GM18861 (cell line): ENCODE data around the gene HOXD8.

ENCODE experiments used
- ATAC-seq: cut with Tn5 transposase; IDR thresholded peaks from one replicate; pipeline ENCODE4 v1.9.1; 2021; ENCODE audit not compliant: unreplicated experiment

HOXD8 gene

GRCh38 chr2:176114930-176115625 is 14.4 kb upstream of the HOXD8 start:
- ATAC-seq = no peak

GRCh38 chr2:176115883-176116813 is 13.4 kb upstream of the HOXD8 start, which contains the start of gene HOXD10:
Gene HOXD10 (plus strand): TSS chr2:176116778. CDS start chr2:176116834, 56 bp downstream.
- ATAC-seq = no peak

- ATAC-seq = no peak
Observed at GRCh38 chr2:176117162-176117822, 12.2 kb upstream of the HOXD8 start.

- ATAC-seq = no peak
Observed at GRCh38 chr2:176117823-176118371, 11.6 kb upstream of the HOXD8 start.

GRCh38 chr2:176118601-176119339 is 10.7 kb upstream of the HOXD8 start:
- no peak for ATAC-seq

- ATAC-seq = no peak
Observed at GRCh38 chr2:176120364-176121189, 8.9 kb upstream of the HOXD8 start.

GRCh38 chr2:176121190-176122051 is 8.1 kb upstream of the HOXD8 start:
- ATAC-seq = no peak

GRCh38 chr2:176122052-176122682 is 7.3 kb upstream of the HOXD8 start:
- no peak for ATAC-seq

- no peak for ATAC-seq
Observed at GRCh38 chr2:176122683-176123410, 6.7 kb upstream of the HOXD8 start, which contains the start of gene HOXD9. Gene HOXD9 (plus strand): TSS chr2:176122719. CDS start chr2:176122769, 50 bp downstream.

- ATAC-seq = no peak
Observed at GRCh38 chr2:176123411-176124109, 5.9 kb upstream of the HOXD8 start.

GRCh38 chr2:176124110-176124946 is 5.2 kb upstream of the HOXD8 start:
- ATAC-seq = no peak

GRCh38 chr2:176124947-176125771 is 4.3 kb upstream of the HOXD8 start:
- ATAC-seq = no peak

GRCh38 chr2:176125772-176126054 is 3.8 kb upstream of the HOXD8 start:
- ATAC-seq = no peak

GRCh38 chr2:176126929-176127773 is 2.4 kb upstream of the HOXD8 start:
- no peak for ATAC-seq

GRCh38 chr2:176127774-176128072 is 1.8 kb upstream of the HOXD8 start:
- no peak for ATAC-seq
